Measurements from ENCODE around the gene TMC6. TPM values are rescaled to one million over a fixed set of nuclear protein-coding genes. Genes with fewer than 3 reads are reported as not detected.
"Not testable (repeated sequence)": the region's sequence is repeated elsewhere in the genome, so short reads cannot be mapped to it uniquely, and the experiment has no call there.

The TMC6 gene
- total RNA-seq, 1 experiment from 2014 or later = 97.7 TPM

DNA sequence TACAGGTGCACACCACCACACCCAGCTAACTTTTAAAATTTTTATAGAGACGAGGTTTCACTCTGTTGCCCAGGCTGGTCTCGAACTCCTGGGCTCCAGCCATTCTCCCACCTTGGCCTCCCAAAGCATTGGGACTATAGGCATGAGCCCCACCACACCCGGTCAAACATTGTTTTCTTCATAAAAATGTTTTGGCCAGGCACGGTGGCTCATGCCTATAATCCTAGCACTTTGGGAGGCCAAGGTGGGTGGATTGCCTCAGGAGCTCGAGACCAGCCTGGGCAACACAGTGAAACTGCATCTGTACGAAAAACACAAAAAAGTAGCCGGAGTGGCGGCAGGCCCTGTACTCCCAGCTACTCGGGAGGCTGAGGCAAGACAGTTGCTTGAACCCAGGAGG is 12.1 kb downstream of the TMC6 start:
- BruUV-seq (replicated peaks) = no TSS peak
- Histone ChIP-seq H3F3A (ENCODE audit: insufficient read depth, low read depth) (no peaks in the 10 kb centered on the region), H3K36me3 (ENCODE audit: low read depth) (no peaks in the 10 kb centered on the region), H3K4me3 (no peak overlapping the region), H3K9me3 (ENCODE audit: insufficient read depth, low read depth) (no peaks in the 10 kb centered on the region), H3K4me1 (replicated peaks; ENCODE audit: insufficient read depth) (no peaks in the 10 kb centered on the region), H3K27me3 (ENCODE audit: insufficient read depth, low read depth) (no peaks in the 10 kb centered on the region), H2AFZ (no peak overlapping the region), H4K20me1 (ENCODE audit: insufficient read depth) (no peaks in the 10 kb centered on the region), H3K4me2 (no peak overlapping the region), H3K79me2 (ENCODE audit: low read depth) (no peaks in the 10 kb centered on the region), H3K9me2 (ENCODE audit: insufficient read depth) (no peaks in the 10 kb centered on the region), H3K27ac (no peak overlapping the region)
- intact Hi-C loops (cut with micrococcal nuclease; ENCODE audit: unreplicated experiment) = no loop called here
- CTCF ChIA-PET = no interaction called here
- no peak for TF ChIP-seq EZH2 (IDR thresholded peaks at IDR 0.05; ENCODE audit: low read depth)
- TF ChIP-seq, protein P1, sequence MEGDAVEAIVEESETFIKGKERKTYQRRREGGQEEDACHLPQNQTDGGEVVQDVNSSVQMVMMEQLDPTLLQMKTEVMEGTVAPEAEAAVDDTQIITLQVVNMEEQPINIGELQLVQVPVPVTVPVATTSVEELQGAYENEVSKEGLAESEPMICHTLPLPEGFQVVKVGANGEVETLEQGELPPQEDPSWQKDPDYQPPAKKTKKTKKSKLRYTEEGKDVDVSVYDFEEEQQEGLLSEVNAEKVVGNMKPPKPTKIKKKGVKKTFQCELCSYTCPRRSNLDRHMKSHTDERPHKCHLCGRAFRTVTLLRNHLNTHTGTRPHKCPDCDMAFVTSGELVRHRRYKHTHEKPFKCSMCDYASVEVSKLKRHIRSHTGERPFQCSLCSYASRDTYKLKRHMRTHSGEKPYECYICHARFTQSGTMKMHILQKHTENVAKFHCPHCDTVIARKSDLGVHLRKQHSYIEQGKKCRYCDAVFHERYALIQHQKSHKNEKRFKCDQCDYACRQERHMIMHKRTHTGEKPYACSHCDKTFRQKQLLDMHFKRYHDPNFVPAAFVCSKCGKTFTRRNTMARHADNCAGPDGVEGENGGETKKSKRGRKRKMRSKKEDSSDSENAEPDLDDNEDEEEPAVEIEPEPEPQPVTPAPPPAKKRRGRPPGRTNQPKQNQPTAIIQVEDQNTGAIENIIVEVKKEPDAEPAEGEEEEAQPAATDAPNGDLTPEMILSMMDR (conservative IDR thresholded peaks at IDR 0.05) = no peak
- POLR2A ChIA-PET (ENCODE audit: unreplicated experiment) = no interaction called here
- DNase-seq = no peak

DNA sequence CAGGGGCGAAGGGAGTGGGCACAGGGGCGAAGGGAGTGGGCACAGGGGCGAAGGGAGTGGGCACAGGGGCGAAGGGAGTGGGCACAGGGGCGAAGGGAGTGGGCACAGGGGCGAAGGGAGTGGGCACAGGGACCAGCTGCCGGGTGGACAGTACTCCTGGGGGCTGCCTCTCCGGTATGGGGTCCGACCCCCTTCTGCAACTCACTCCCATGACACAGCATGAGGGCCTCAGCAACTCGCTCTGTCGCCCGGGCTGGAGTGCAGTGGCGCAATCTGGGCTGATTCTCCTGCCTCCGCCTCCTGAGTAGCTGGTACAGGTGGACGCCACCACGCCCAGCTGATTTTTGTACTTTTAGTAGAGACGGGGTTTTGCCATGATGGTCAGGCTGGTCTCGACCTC is 12.8 kb downstream of the TMC6 start:
- POLR2A ChIA-PET (ENCODE audit: unreplicated experiment); intact Hi-C loops (cut with micrococcal nuclease; ENCODE audit: unreplicated experiment): not testable (repeated sequence)

DNA sequence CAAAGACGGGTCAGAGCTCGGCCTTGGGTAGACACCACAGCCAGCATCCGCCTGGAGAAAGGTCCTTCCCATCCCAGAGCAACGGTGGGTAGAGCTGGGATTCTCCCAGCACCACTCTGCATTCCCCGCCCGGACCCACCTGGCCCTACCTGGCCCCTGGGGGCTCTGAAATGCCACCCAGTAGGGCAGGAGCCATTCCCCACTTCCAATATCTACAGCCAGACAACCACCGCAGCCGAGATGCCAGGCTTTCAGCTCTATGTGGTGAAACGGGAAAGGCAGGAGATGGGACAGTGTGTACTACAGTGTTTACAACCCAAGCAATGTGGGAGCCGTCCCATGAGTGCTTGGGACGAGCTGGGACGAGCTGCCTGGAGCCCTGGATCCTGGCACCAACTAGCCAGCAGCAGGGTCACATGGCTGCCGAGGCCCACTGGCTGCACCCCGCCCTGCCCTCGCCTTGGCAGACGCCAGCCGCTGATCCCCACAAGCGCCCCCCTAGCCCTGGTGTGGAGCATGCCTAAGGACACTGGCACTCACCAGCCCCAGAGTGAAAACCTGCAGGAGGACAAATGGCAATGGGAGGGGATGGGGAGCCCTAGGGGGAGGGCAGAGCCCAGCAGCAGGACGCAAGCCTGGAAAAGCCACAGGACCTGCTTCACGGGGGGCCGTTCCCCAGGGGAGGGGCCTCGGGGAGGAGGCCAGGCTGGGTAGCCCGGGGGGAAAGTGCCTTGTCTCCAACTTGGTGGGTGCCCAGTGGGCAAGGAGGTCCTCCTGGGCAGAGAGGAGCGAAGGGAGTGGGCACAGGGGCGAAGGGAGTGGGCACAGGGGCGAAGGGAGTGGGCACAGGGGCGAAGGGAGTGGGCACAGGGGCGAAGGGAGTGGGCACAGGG is 13.5 kb downstream of the TMC6 start:
- Histone ChIP-seq H3K9me3 (ENCODE audit: insufficient read depth, low read depth) (no peaks in the 10 kb centered on the region), H3K4me2 (no peak overlapping the region), H3K36me3 (ENCODE audit: low read depth) (no peaks in the 10 kb centered on the region), H2AFZ (no peak overlapping the region), H3K27me3 (ENCODE audit: insufficient read depth, low read depth) (no peaks in the 10 kb centered on the region), H3K27ac (no peak overlapping the region), H3K4me1 (replicated peaks; ENCODE audit: insufficient read depth) (no peaks in the 10 kb centered on the region), H3K4me3 (no peak overlapping the region), H4K20me1 (ENCODE audit: insufficient read depth) (no peaks in the 10 kb centered on the region), H3F3A (ENCODE audit: insufficient read depth, low read depth) (no peaks in the 10 kb centered on the region), H3K9me2 (ENCODE audit: insufficient read depth) (no peaks in the 10 kb centered on the region), H3K79me2 (ENCODE audit: low read depth) (no peaks in the 10 kb centered on the region)
- intact Hi-C loops (cut with micrococcal nuclease; ENCODE audit: unreplicated experiment) = no loop called here
- POLR2A ChIA-PET (ENCODE audit: unreplicated experiment) = no interaction called here
- DNase-seq = no peak
- no peak for TF ChIP-seq EZH2 (IDR thresholded peaks at IDR 0.05; ENCODE audit: low read depth)
- TF ChIP-seq, protein P1 (conservative IDR thresholded peaks at IDR 0.05) = no peak
- BruUV-seq (replicated peaks) = no TSS peak
- CTCF ChIA-PET = no interaction called here

More for the DNA sequence above, 12.8 kb downstream of the TMC6 start:
- H3K27me3 ChIP-seq (ENCODE audit: insufficient read depth, low read depth); H4K20me1 ChIP-seq (ENCODE audit: insufficient read depth); H3K9me3 ChIP-seq (ENCODE audit: insufficient read depth, low read depth); H3F3A ChIP-seq (ENCODE audit: insufficient read depth, low read depth); H3K27ac ChIP-seq; H3K36me3 ChIP-seq (ENCODE audit: low read depth); H3K9me2 ChIP-seq (ENCODE audit: insufficient read depth); H3K4me2 ChIP-seq; DNase-seq; H2AFZ ChIP-seq; H3K4me1 ChIP-seq (replicated peaks; ENCODE audit: insufficient read depth); CTCF ChIA-PET; BruUV-seq (replicated peaks); H3K4me3 ChIP-seq; H3K79me2 ChIP-seq (ENCODE audit: low read depth): not testable (repeated sequence)
